CD4-positive, alpha-beta T cell (primary cell): ENCODE data around the gene INPP5F. TPM values are rescaled to one million over a fixed set of nuclear protein-coding genes. Genes with fewer than 3 reads are reported as not detected.

Experiments used
- ATAC-seq: fragments of 200-7000 bp; cut with Tn5 transposase; one replicate; pipeline ENCODE4 v1.10.0; 2022; ENCODE audit warnings: mild to moderate bottlenecking; ENCODE audit not compliant: poor library complexity
- CTCF ChIA-PET: fragments of 350-600 bp; sonication (Branson Sonifier 250); formaldehyde crosslinking; loops from one replicate; lab custom pipeline; 2021; ENCODE audit warnings: antibody characterized with exemption, inconsistent platforms; lab: Charles Lee
- POLR2A ChIA-PET: fragments of 350-600 bp; sonication (Branson Sonifier 250); formaldehyde crosslinking; loops from one replicate; lab custom pipeline; 2021; ENCODE audit warnings: antibody characterized with exemption, inconsistent platforms; lab: Charles Lee
- DNase-seq, 14 experiments: peaks; one replicate each; pipeline ENCODE4 v3.0.0-alpha.2; 2013 to 2020; ENCODE audit warnings: mixed read lengths in 2 of 14
- H3K27ac ChIP-seq, 2 donors: one replicate each; pipeline versions ENCODE4 v1.5.1 to v1.7.0; 2013; ENCODE audit warnings: low read length in 2 of 2, low read depth in 1 of 2, mild to moderate bottlenecking in 1 of 2
- H3K27me3 ChIP-seq, 2 experiments: 1 replicate in 1 of 2; 2 replicates in 1 of 2; pipeline versions ENCODE4 v1.6.1 to v1.7.0; 2013; ENCODE audit warnings: low read length in 2 of 2, control low read depth in 1 of 2, mild to moderate bottlenecking in 1 of 2, moderate library complexity in 1 of 2; ENCODE audit not compliant: insufficient read depth in 2 of 2, control insufficient read depth in 1 of 2
- H3K36me3 ChIP-seq: one replicate; pipeline ENCODE4 v1.6.1; 2013; ENCODE audit warnings: low read length, control low read depth; ENCODE audit not compliant: insufficient read depth
- H3K4me1 ChIP-seq: one replicate; pipeline ENCODE4 v1.6.1; 2013; ENCODE audit warnings: low read length, control low read depth; ENCODE audit not compliant: insufficient read depth
- H3K4me3 ChIP-seq: one replicate; pipeline ENCODE4 v1.5.1; 2013; ENCODE audit warnings: mild to moderate bottlenecking, low read length, moderate library complexity
- H3K9me3 ChIP-seq, 2 experiments: 1 replicate in 1 of 2; 2 replicates in 1 of 2; pipeline versions ENCODE4 v1.6.1 to v1.7.0; 2013; ENCODE audit warnings: low read length in 2 of 2, mild to moderate bottlenecking in 2 of 2, control low read depth in 1 of 2, moderate library complexity in 1 of 2; ENCODE audit not compliant: control insufficient read depth in 1 of 2, insufficient read depth in 1 of 2
- H3K27ac Mint-ChIP-seq: one replicate; pipeline ENCODE4 v1.8.0; 2020; ENCODE audit warnings: mixed read lengths
- H3K27me3 Mint-ChIP-seq: one replicate; pipeline ENCODE4 v1.8.0; 2021; ENCODE audit warnings: mixed read lengths
- H3K36me3 Mint-ChIP-seq: one replicate; pipeline ENCODE4 v1.8.0; 2021; ENCODE audit warnings: low read depth, mixed read lengths
- H3K4me1 Mint-ChIP-seq: one replicate; pipeline ENCODE4 v1.8.0; 2021; ENCODE audit warnings: low read depth, mixed read lengths
- H3K4me3 Mint-ChIP-seq: one replicate; pipeline ENCODE4 v1.8.0; 2020; ENCODE audit warnings: mild to moderate bottlenecking, mixed read lengths
- H3K9me3 Mint-ChIP-seq: one replicate; pipeline ENCODE4 v1.8.0; 2020; ENCODE audit warnings: mixed read lengths
- intact Hi-C, 2 experiments: fragments of 100-400 bp; cut with DNase I in 1 of 2; cut with micrococcal nuclease in 1 of 2; formaldehyde crosslinking; loops; one replicate each; pipeline versions ENCODE4 v1.15.1 to v1.9.0; 2023 to 2025; cut with DNase I, micrococcal nuclease
- total RNA-seq, 174 experiments: library from RNA in 2 of 174; stranded (reverse) in 2 of 174; gene quantifications; one replicate each; pipeline ENCODE4 v1.2.3 and lab custom pipeline; 2021 to 2026
- TF ChIP-seq, protein P1 (sequence below): fragments of 200-600 bp; IDR thresholded peaks from one replicate; pipeline ENCODE4 v1.8.0; 2022; ENCODE audit warnings: antibody characterized with exemption, mild to moderate bottlenecking

The INPP5F gene
- total RNA-seq, 2 experiments from 2014 or later: 6.2 to 6.4 TPM

- Mint-ChIP-seq H3K4me1 (no peaks in the 10 kb centered on the region), H3K27ac (no peak overlapping the region), H3K36me3 (peaks cover 11% of the 10 kb centered on the region), H3K4me3 (no peak overlapping the region), H3K9me3 (no peaks in the 10 kb centered on the region), H3K27me3 (no peaks in the 10 kb centered on the region)
- TF ChIP-seq, protein P1, sequence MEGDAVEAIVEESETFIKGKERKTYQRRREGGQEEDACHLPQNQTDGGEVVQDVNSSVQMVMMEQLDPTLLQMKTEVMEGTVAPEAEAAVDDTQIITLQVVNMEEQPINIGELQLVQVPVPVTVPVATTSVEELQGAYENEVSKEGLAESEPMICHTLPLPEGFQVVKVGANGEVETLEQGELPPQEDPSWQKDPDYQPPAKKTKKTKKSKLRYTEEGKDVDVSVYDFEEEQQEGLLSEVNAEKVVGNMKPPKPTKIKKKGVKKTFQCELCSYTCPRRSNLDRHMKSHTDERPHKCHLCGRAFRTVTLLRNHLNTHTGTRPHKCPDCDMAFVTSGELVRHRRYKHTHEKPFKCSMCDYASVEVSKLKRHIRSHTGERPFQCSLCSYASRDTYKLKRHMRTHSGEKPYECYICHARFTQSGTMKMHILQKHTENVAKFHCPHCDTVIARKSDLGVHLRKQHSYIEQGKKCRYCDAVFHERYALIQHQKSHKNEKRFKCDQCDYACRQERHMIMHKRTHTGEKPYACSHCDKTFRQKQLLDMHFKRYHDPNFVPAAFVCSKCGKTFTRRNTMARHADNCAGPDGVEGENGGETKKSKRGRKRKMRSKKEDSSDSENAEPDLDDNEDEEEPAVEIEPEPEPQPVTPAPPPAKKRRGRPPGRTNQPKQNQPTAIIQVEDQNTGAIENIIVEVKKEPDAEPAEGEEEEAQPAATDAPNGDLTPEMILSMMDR: no peak
- Histone ChIP-seq H3K27me3 (no peaks in the 10 kb centered on the region), H3K9me3 (no peaks in the 10 kb centered on the region), H3K4me3 (no peak overlapping the region), H3K4me1 (no peaks in the 10 kb centered on the region), H3K27ac (no peak overlapping the region), H3K36me3 (no peaks in the 10 kb centered on the region)
- POLR2A ChIA-PET: interaction anchor here (0.6 to 1.0 kb wide), 2 partner anchors 10 to 24 kb away, joined by 3 read pairs; no protein-coding TSS in a partner anchor
- CTCF ChIA-PET: interaction anchor here (0.6 kb wide), 1 partner anchor 93 kb away, joined by 3 read pairs; no protein-coding TSS in a partner anchor
- DNase-seq (no peak), ATAC-seq (no peak)
- intact Hi-C loops: no loop called here
These were observed 35.3 kb downstream of the INPP5F start for GRCh38 chr10:119761106-119761505.

DNA sequence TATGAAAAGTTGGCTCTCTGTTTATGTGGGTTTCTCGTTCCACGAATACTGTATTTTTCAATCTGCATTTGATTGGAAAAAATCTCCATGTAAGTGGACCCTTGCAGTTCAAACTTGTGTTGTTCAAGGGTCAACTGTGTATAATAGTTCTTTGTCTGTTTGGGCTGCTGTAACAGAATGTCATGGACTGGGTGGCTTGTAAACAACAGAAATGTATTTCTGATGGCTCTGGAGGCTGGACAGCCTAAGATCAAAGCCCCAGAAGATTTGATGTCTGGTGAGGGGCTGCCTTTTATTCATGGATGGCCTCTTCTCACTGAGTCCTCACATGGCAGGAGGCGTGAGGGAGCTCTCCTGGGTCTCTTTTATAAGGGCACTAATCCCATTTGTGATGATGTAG, 36.2 kb downstream of the INPP5F start:
- no peak overlapping the region for H3K4me3 Mint-ChIP-seq
- H3K27ac ChIP-seq: no peak overlapping the region
- TF ChIP-seq, protein P1: no peak
- no peaks in the 10 kb centered on the region for H3K27me3 ChIP-seq
- ATAC-seq (no peak), DNase-seq (no peak)
- ChIA-PET CTCF (no interaction called here), POLR2A (no interaction called here)
- no peaks in the 10 kb centered on the region for H3K4me1 ChIP-seq
- no peak overlapping the region for H3K27ac Mint-ChIP-seq
- no peaks in the 10 kb centered on the region for H3K36me3 ChIP-seq
- H3K9me3 ChIP-seq: no peaks in the 10 kb centered on the region
- peaks cover under 1% of the 10 kb centered on the region for H3K4me1 Mint-ChIP-seq
- H3K4me3 ChIP-seq: no peak overlapping the region
- intact Hi-C loops: no loop called here
- peaks cover 11% of the 10 kb centered on the region for H3K36me3 Mint-ChIP-seq
- H3K9me3 Mint-ChIP-seq: no peaks in the 10 kb centered on the region
- H3K27me3 Mint-ChIP-seq: no peaks in the 10 kb centered on the region

GRCh38 chr10:119762805-119763798, 37.3 kb downstream of the INPP5F start:
- H3K9me3 ChIP-seq: no peaks in the 10 kb centered on the region
- intact Hi-C loops: no loop called here
- H3K27ac ChIP-seq: no peak overlapping the region
- CTCF ChIA-PET: no interaction called here
- Mint-ChIP-seq H3K27me3 (no peaks in the 10 kb centered on the region), H3K4me1 (peaks cover 12% of the 10 kb centered on the region), H3K9me3 (no peaks in the 10 kb centered on the region), H3K36me3 (peaks cover 7% of the 10 kb centered on the region), H3K27ac (no peak overlapping the region), H3K4me3 (no peak overlapping the region)
- no peaks in the 10 kb centered on the region for H3K4me1 ChIP-seq
- no peak for DNase-seq
- TF ChIP-seq, protein P1: no peak
- no peak overlapping the region for H3K4me3 ChIP-seq
- no peaks in the 10 kb centered on the region for H3K27me3 ChIP-seq
- no peaks in the 10 kb centered on the region for H3K36me3 ChIP-seq
- POLR2A ChIA-PET: no interaction called here
- ATAC-seq: no peak
